GM12878 (cell line): ENCODE measurements around the gene MAGI1. TPM values are rescaled to one million over a fixed set of nuclear protein-coding genes. Genes with fewer than 3 reads are reported as not detected.

ENCODE experiments used
- ATAC-seq: fragments of 200-7000 bp; cut with Tn5 transposase; 3 replicates; pipeline ENCODE4 v1.9.1; 2020; ENCODE audit warnings: mild to moderate bottlenecking, moderate library complexity
- BruUV-seq: library from RNA; stranded (reverse); fragments of 400-500 nt; replicated peaks from 2 replicates; lab custom pipeline; 2021; lab: Mats Ljungman, UMichigan
- CTCF ChIA-PET: fragments of 300-600 bp; sonication (Branson Sonifier 250); formaldehyde crosslinking; extraction: SDS; loops from one replicate; lab custom pipeline; 2021; ENCODE audit warnings: inconsistent platforms; lab: Yijun Ruan, JAX
- POLR2A ChIA-PET: fragments of 350-600 bp; formaldehyde crosslinking; extraction: SDS; loops from one replicate; lab custom pipeline; 2021; ENCODE audit warnings: inconsistent platforms; lab: Charles Lee
- RAD21 ChIA-PET: fragments of 300-600 bp; sonication (Branson Sonifier 250); formaldehyde crosslinking; loops from one replicate; lab custom pipeline; 2023; ENCODE audit warnings: antibody characterized with exemption; ENCODE audit not compliant: unreplicated experiment; lab: Charles Lee
- SMC1A ChIA-PET: fragments of 300-600 bp; sonication (Branson Sonifier 250); formaldehyde crosslinking; loops from one replicate; lab custom pipeline; 2023; ENCODE audit not compliant: unreplicated experiment, uncharacterized antibody; lab: Charles Lee
- DNase-seq: peaks from one replicate; pipeline ENCODE4 v3.0.0-alpha.2; 2011; ENCODE audit warnings: low read depth, low spot score
- FAIRE-seq: peaks from 3 replicates; lab custom pipeline; 2011; peaks lifted over from hg19 to GRCh38; lab: Jason Lieb, UNC
- H2AFZ ChIP-seq: 2 replicates; pipeline ENCODE4 v1.6.0; 2011; ENCODE audit warnings: low read depth, low read length, control low read depth; ENCODE audit not compliant: control insufficient read depth
- H3K27ac ChIP-seq: 2 replicates; pipeline ENCODE4 v1.5.1; 2011; ENCODE audit warnings: control low read depth; ENCODE audit not compliant: control insufficient read depth, insufficient read depth
- H3K27me3 ChIP-seq, 2 experiments: replicated peaks in 1 of 2; 2 replicates each; pipeline versions ENCODE4 v1.6.0 to v1.6.1; 2011; ENCODE audit warnings: low read length in 1 of 2; ENCODE audit not compliant: control insufficient read depth in 2 of 2, insufficient read depth in 2 of 2
- H3K36me3 ChIP-seq, 2 experiments: 2 replicates each; pipeline ENCODE4 v1.5.1; 2011; ENCODE audit warnings: low read length in 1 of 2; ENCODE audit not compliant: control insufficient read depth in 2 of 2, insufficient read depth in 2 of 2
- H3K4me1 ChIP-seq: 2 replicates; pipeline ENCODE4 v1.6.1; 2011; ENCODE audit warnings: mild to moderate bottlenecking, low read length, moderate library complexity, mixed read lengths; ENCODE audit not compliant: control insufficient read depth, insufficient read depth
- H3K4me2 ChIP-seq: 2 replicates; pipeline ENCODE4 v1.6.0; 2011; ENCODE audit warnings: control low read depth; ENCODE audit not compliant: control insufficient read depth, insufficient read depth
- H3K4me3 ChIP-seq: fragments of 200-600 bp; sonication (generic); 2 replicates; pipeline ENCODE4 v1.5.1; 2016
- H3K79me2 ChIP-seq: 2 replicates; pipeline ENCODE4 v1.6.0; 2011; ENCODE audit warnings: low read length; ENCODE audit not compliant: control insufficient read depth, insufficient read depth
- H3K9ac ChIP-seq: 2 replicates; pipeline ENCODE4 v1.8.0; 2011; ENCODE audit warnings: low read length, control low read depth, mixed read lengths; ENCODE audit not compliant: control insufficient read depth, insufficient read depth
- H3K9me3 ChIP-seq: replicated peaks from 3 replicates; pipeline ENCODE4 v1.5.1; 2011; ENCODE audit warnings: mild to moderate bottlenecking, low read length; ENCODE audit not compliant: control insufficient read depth, insufficient read depth
- H4K20me1 ChIP-seq: 2 replicates; pipeline ENCODE4 v1.6.0; 2011; ENCODE audit not compliant: control insufficient read depth, insufficient read depth
- CBX3 ChIP-seq: fragments of 200-600 bp; sonication (generic); IDR thresholded peaks from 2 replicates; pipeline ENCODE4 v1.6.1; 2016; ENCODE audit warnings: low read depth, borderline replicate concordance
- IKZF2 ChIP-seq, 2 experiments: fragments of 450-650 bp; IDR thresholded peaks; 2 replicates each; pipeline ENCODE4 v1.6.1; 2017; ENCODE audit warnings: mild to moderate bottlenecking in 2 of 2, moderate library complexity in 2 of 2
- NFYA ChIP-seq: IDR thresholded peaks from 2 replicates; pipeline ENCODE4 v1.6.1; 2011; ENCODE audit warnings: low read depth, mild to moderate bottlenecking, low read length, improper control_type of control experiment, borderline replicate concordance
- NR2C2 ChIP-seq: IDR thresholded peaks from 2 replicates; pipeline ENCODE4 v1.6.1; 2011; ENCODE audit warnings: borderline replicate concordance, low read depth; ENCODE audit not compliant: control insufficient read depth, insufficient read length
- WRNIP1 ChIP-seq: IDR thresholded peaks from 2 replicates; pipeline ENCODE4 v1.6.1; 2011; ENCODE audit warnings: low read depth, low read length, improper control_type of control experiment, borderline replicate concordance
- ZNF217 ChIP-seq: fragments of 450-650 bp; IDR thresholded peaks from 2 replicates; pipeline ENCODE4 v1.6.1; 2017; ENCODE audit warnings: antibody characterized with exemption, mild to moderate bottlenecking
- WGBS: methylation state at CpG from one replicate; pipeline ENCODE4 v1.1.6; 2016; ENCODE audit warnings: low lambda C conversion rate; ENCODE audit not compliant: insufficient replicate concordance, insufficient coverage; ENCODE audit errors: missing lambda C conversion rate; 5-methylcytosine and 5-hydroxymethylcytosine counted together
- in situ Hi-C: fragments of 300-500 bp; cut with MboI; formaldehyde crosslinking; loops from 9 replicates; pipeline ENCODE4 v1.14.3; 2018; ENCODE audit warnings: mixed read lengths
- intact Hi-C: fragments of 100-400 bp; cut with micrococcal nuclease; formaldehyde crosslinking; loops from one replicate; pipeline ENCODE4 v1.14.2; 2022; ENCODE audit not compliant: unreplicated experiment
- polyA plus RNA-seq, 11 experiments: library from polyadenylated mRNA; depleted of rRNA in 4 of 11; unstranded in 6 of 11; stranded (reverse) in 5 of 11; fragments of >200 nt; fragmentation: Nextera tagmentation in 4 of 11; fragmentation: Illumina TruSeq in 1 of 11; extraction: Ambion mirVana in 4 of 11; extraction: Trizol in 1 of 11; gene quantifications; 1 replicate in 1 of 11; 2 replicates in 10 of 11; pipeline versions ENCODE4 v1.2.1 to v1.2.3, GENCODE V29; 2011 to 2016; ENCODE audit warnings: inconsistent platforms in 2 of 11, missing spikeins in 2 of 11, low read depth in 1 of 11
- total RNA-seq, 4 experiments: library from RNA; depleted of rRNA in 3 of 4; stranded (reverse); fragments of >200 nt in 3 of 4; fragmentation: Illumina TruSeq in 1 of 4; extraction: Trizol in 1 of 4; gene quantifications; 2 replicates each; pipeline versions ENCODE4 v1.2.1 to v1.2.3, GENCODE V29; 2013 to 2021
- TF ChIP-seq, protein P1 (sequence below): fragments of 450-650 bp; IDR thresholded peaks from 2 replicates; pipeline ENCODE4 v1.6.1; 2017; ENCODE audit warnings: mild to moderate bottlenecking, moderate library complexity
- TF ChIP-seq, protein P2 (sequence below): fragments of 450-650 bp; IDR thresholded peaks from 2 replicates; pipeline ENCODE4 v1.6.1; 2016; ENCODE audit warnings: mild to moderate bottlenecking
- TF ChIP-seq, protein P3 (sequence below): fragments of 450-650 bp; IDR thresholded peaks from 2 replicates; pipeline ENCODE4 v1.6.1; 2017; ENCODE audit warnings: mild to moderate bottlenecking, moderate library complexity

The MAGI1 gene
- total and polyA plus RNA-seq, 10 of the 15 experiments (the other 5 are each of a cell fraction or from before 2014, with no cell fraction given), result 0.02 to 3.3 (median 0.29) TPM; not detected in 1

DNA sequence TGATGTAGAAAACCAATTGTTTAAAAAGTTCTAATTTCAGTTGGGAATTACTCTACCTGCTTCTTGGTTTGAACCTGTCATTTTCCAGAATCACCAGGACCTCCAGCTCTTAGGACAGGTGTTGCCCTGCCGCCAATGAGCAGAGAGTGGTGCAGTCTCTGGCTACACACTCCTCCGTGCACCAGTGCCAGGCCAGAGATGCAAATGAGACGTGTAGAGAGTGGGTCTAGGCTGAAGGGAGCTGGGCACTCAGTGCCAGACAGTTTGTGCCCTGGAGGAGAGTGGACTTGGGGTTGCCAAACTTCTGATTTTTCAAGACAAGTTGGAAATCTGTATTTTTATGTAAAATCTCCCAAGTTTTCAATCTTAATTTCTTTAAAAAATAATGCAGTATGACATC lies 566.2 kb downstream of the MAGI1 start:
- no peaks in the 10 kb centered on the region for H3K9me3 ChIP-seq
- TF ChIP-seq, protein P1, sequence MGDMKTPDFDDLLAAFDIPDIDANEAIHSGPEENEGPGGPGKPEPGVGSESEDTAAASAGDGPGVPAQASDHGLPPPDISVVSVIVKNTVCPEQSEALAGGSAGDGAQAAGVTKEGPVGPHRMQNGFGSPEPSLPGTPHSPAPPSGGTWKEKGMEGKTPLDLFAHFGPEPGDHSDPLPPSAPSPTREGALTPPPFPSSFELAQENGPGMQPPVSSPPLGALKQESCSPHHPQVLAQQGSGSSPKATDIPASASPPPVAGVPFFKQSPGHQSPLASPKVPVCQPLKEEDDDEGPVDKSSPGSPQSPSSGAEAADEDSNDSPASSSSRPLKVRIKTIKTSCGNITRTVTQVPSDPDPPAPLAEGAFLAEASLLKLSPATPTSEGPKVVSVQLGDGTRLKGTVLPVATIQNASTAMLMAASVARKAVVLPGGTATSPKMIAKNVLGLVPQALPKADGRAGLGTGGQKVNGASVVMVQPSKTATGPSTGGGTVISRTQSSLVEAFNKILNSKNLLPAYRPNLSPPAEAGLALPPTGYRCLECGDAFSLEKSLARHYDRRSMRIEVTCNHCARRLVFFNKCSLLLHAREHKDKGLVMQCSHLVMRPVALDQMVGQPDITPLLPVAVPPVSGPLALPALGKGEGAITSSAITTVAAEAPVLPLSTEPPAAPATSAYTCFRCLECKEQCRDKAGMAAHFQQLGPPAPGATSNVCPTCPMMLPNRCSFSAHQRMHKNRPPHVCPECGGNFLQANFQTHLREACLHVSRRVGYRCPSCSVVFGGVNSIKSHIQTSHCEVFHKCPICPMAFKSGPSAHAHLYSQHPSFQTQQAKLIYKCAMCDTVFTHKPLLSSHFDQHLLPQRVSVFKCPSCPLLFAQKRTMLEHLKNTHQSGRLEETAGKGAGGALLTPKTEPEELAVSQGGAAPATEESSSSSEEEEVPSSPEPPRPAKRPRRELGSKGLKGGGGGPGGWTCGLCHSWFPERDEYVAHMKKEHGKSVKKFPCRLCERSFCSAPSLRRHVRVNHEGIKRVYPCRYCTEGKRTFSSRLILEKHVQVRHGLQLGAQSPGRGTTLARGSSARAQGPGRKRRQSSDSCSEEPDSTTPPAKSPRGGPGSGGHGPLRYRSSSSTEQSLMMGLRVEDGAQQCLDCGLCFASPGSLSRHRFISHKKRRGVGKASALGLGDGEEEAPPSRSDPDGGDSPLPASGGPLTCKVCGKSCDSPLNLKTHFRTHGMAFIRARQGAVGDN, result no peak
- TF ChIP-seq CBX3 (no peak), ZNF217 (no peak), IKZF2 (IDR thresholded peaks at IDR 0.05) (no peak), NFYA (no peak), NR2C2 (no peak), WRNIP1 (no peak)
- TF ChIP-seq, protein P2, sequence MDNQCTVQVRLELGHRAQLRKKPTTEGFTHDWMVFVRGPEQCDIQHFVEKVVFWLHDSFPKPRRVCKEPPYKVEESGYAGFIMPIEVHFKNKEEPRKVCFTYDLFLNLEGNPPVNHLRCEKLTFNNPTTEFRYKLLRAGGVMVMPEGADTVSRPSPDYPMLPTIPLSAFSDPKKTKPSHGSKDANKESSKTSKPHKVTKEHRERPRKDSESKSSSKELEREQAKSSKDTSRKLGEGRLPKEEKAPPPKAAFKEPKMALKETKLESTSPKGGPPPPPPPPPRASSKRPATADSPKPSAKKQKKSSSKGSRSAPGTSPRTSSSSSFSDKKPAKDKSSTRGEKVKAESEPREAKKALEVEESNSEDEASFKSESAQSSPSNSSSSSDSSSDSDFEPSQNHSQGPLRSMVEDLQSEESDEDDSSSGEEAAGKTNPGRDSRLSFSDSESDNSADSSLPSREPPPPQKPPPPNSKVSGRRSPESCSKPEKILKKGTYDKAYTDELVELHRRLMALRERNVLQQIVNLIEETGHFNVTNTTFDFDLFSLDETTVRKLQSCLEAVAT, result no peak
- TF ChIP-seq, protein P3, sequence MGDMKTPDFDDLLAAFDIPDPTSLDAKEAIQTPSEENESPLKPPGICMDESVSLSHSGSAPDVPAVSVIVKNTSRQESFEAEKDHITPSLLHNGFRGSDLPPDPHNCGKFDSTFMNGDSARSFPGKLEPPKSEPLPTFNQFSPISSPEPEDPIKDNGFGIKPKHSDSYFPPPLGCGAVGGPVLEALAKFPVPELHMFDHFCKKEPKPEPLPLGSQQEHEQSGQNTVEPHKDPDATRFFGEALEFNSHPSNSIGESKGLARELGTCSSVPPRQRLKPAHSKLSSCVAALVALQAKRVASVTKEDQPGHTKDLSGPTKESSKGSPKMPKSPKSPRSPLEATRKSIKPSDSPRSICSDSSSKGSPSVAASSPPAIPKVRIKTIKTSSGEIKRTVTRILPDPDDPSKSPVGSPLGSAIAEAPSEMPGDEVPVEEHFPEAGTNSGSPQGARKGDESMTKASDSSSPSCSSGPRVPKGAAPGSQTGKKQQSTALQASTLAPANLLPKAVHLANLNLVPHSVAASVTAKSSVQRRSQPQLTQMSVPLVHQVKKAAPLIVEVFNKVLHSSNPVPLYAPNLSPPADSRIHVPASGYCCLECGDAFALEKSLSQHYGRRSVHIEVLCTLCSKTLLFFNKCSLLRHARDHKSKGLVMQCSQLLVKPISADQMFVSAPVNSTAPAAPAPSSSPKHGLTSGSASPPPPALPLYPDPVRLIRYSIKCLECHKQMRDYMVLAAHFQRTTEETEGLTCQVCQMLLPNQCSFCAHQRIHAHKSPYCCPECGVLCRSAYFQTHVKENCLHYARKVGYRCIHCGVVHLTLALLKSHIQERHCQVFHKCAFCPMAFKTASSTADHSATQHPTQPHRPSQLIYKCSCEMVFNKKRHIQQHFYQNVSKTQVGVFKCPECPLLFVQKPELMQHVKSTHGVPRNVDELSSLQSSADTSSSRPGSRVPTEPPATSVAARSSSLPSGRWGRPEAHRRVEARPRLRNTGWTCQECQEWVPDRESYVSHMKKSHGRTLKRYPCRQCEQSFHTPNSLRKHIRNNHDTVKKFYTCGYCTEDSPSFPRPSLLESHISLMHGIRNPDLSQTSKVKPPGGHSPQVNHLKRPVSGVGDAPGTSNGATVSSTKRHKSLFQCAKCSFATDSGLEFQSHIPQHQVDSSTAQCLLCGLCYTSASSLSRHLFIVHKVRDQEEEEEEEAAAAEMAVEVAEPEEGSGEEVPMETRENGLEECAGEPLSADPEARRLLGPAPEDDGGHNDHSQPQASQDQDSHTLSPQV, result no peak
- WGBS, result 14% methylated on average over 3 of the region's 3 CpGs
- no peak overlapping the region for H3K27ac ChIP-seq
- H3K4me3 ChIP-seq, result no peak overlapping the region
- ChIA-PET RAD21 (no interaction called here), CTCF (no interaction called here), SMC1A (no interaction called here), POLR2A (no interaction called here)
- in situ Hi-C loops, result no loop called here
- H3K9ac ChIP-seq, result no peak overlapping the region
- intact Hi-C loops, result no loop called here
- H3K79me2 ChIP-seq, result no peaks in the 10 kb centered on the region
- no peak for DNase-seq
- no peak overlapping the region for H3K4me2 ChIP-seq
- no peak for ATAC-seq
- no peaks in the 10 kb centered on the region for H4K20me1 ChIP-seq
- H3K4me1 ChIP-seq, result no peaks in the 10 kb centered on the region
- no peaks in the 10 kb centered on the region for H3K27me3 ChIP-seq
- H3K36me3 ChIP-seq, result no peaks in the 10 kb centered on the region
- BruUV-seq, result no TSS peak
- H2AFZ ChIP-seq, result no peak overlapping the region
- FAIRE-seq, result no peak
